Activated T-helper 1 cell treated with Interleukin-2 at 50 U/mL for 16 hours (primary cell): Measurements from ENCODE around the gene NR1D2.

Source experiments
- DNase-seq: peaks from one replicate; pipeline ENCODE4 v3.0.0-alpha.2; 2020; ENCODE audit warnings: low read depth

Gene NR1D2

GRCh38 chr3:23931597-23931996 is 13.5 kb upstream of the NR1D2 start:
- DNase-seq = no peak

- DNase-seq = no peak
These were observed 12.5 kb upstream of the NR1D2 start for GRCh38 chr3:23932571-23932970.

GRCh38 chr3:23934253-23934652 is 10.8 kb upstream of the NR1D2 start:
- DNase-seq = no peak

- DNase-seq = no peak
These were observed 7.8 kb upstream of the NR1D2 start for GRCh38 chr3:23937296-23937695.

GRCh38 chr3:23938688-23939087 is 6.4 kb upstream of the NR1D2 start:
- no peak for DNase-seq

GRCh38 chr3:23940775-23941174 is 4.3 kb upstream of the NR1D2 start:
- DNase-seq = no peak

- no peak for DNase-seq
These were observed 3.6 kb upstream of the NR1D2 start for GRCh38 chr3:23941440-23941839.

GRCh38 chr3:23942546-23942945 is 2.5 kb upstream of the NR1D2 start:
- DNase-seq = no peak

GRCh38 chr3:23944007-23944783 is 891 bp upstream of the NR1D2 start:
- DNase-seq = no peak

GRCh38 chr3:23945663-23945912 is 502 bp downstream of the NR1D2 start:
- DNase-seq = no peak

- peak; percentile 99 for DNase-seq
These were observed 1.0 kb downstream of the NR1D2 start for GRCh38 chr3:23945913-23946687.

GRCh38 chr3:23948761-23949160 is 3.7 kb downstream of the NR1D2 start:
- DNase-seq = no peak

GRCh38 chr3:23949784-23950183 is 4.7 kb downstream of the NR1D2 start:
- no peak for DNase-seq

- DNase-seq = no peak
These were observed 5.2 kb downstream of the NR1D2 start for GRCh38 chr3:23950293-23950692.

GRCh38 chr3:23952646-23953045 is 7.6 kb downstream of the NR1D2 start:
- no peak for DNase-seq

- no peak for DNase-seq
These were observed 8.4 kb downstream of the NR1D2 start for GRCh38 chr3:23953523-23953922.

- DNase-seq = no peak
These were observed 9.1 kb downstream of the NR1D2 start for GRCh38 chr3:23954144-23954543.

- DNase-seq = no peak
These were observed 11.6 kb downstream of the NR1D2 start for GRCh38 chr3:23956701-23957100.

GRCh38 chr3:23959135-23959900 is 14.2 kb downstream of the NR1D2 start:
- DNase-seq = no peak

- DNase-seq = no peak
These were observed 15.6 kb downstream of the NR1D2 start for GRCh38 chr3:23960649-23961048.

- DNase-seq = no peak
These were observed 16.0 kb downstream of the NR1D2 start for GRCh38 chr3:23961066-23961465.

- DNase-seq = no peak
These were observed 16.8 kb downstream of the NR1D2 start for GRCh38 chr3:23961913-23962312.
